A673 (cell line): ENCODE results near the gene PEA15.

Source experiments
- CTCF ChIP-seq: fragments of 300-800, 200-600 bp; sonication (generic); conservative IDR thresholded peaks from 2 replicates; pipeline ENCODE4 v1.5.1; 2017; ENCODE audit warnings: low read depth, mild to moderate bottlenecking, antibody characterized with exemption, low read length, moderate library complexity, mixed read lengths
- EZH2 ChIP-seq: fragments of 200-600 bp; sonication (generic); IDR thresholded peaks from 2 replicates; pipeline ENCODE4 v1.6.1; 2017; ENCODE audit warnings: borderline replicate concordance, low read depth, mild to moderate bottlenecking, mixed read lengths, antibody characterized with exemption, low read length; ENCODE audit not compliant: poor library complexity, severe bottlenecking

GRCh38 chr1:160158031-160158430 lies 47.2 kb upstream of the PEA15 start:
- TF ChIP-seq CTCF (no peak), EZH2 (no peak)
